A549 (cell line): ENCODE data around the gene PRKCE.

Source experiments
- EP300 ChIP-seq, 2 experiments: fragments of >200 bp; sonication (Bioruptor Twin); formaldehyde crosslinking; IDR thresholded peaks; 2 replicates in 1 of 2; 3 replicates in 1 of 2; pipeline ENCODE4 v1.6.1; 2016 to 2017
- MYC ChIP-seq: IDR thresholded peaks from 2 replicates; pipeline ENCODE4 v1.6.1; 2012; ENCODE audit warnings: mild to moderate bottlenecking, inconsistent platforms, low read length, improper control_type of control experiment, borderline replicate concordance
- POLR2A ChIP-seq: IDR thresholded peaks from 2 replicates; pipeline ENCODE4 v1.6.1; 2012; ENCODE audit warnings: mild to moderate bottlenecking, low read length
- TF ChIP-seq, protein P1 (sequence below): fragments of >200 bp; sonication (Bioruptor Twin); formaldehyde crosslinking; IDR thresholded peaks from 3 replicates; pipeline ENCODE4 v1.5.1; 2016
- TF ChIP-seq, protein P2 (sequence below): fragments of >200 bp; sonication (Bioruptor Twin); formaldehyde crosslinking; IDR thresholded peaks from 2 replicates; pipeline ENCODE4 v1.6.1; 2016

DNA sequence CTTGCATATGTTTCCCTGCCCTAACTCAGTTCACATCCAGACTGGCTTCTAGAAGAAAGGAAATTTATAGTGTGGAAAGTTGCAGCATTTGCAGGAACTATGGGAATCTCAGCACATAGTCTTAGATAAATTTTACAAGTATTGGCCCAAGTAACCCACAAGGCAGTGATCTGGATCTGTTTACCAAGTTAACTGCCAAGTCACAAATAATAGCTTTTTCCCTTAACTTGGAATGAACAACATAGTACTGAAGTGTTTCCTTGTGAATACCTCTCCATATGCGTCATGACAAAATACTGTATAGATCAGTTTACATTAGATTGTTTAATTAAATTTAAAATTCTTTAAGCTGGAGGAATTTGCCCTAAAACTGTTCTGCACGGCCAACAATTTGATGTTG, 390.0 kb downstream of the PRKCE start:
- TF ChIP-seq, protein P1, sequence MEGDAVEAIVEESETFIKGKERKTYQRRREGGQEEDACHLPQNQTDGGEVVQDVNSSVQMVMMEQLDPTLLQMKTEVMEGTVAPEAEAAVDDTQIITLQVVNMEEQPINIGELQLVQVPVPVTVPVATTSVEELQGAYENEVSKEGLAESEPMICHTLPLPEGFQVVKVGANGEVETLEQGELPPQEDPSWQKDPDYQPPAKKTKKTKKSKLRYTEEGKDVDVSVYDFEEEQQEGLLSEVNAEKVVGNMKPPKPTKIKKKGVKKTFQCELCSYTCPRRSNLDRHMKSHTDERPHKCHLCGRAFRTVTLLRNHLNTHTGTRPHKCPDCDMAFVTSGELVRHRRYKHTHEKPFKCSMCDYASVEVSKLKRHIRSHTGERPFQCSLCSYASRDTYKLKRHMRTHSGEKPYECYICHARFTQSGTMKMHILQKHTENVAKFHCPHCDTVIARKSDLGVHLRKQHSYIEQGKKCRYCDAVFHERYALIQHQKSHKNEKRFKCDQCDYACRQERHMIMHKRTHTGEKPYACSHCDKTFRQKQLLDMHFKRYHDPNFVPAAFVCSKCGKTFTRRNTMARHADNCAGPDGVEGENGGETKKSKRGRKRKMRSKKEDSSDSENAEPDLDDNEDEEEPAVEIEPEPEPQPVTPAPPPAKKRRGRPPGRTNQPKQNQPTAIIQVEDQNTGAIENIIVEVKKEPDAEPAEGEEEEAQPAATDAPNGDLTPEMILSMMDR: no peak
- TF ChIP-seq, protein P2, sequence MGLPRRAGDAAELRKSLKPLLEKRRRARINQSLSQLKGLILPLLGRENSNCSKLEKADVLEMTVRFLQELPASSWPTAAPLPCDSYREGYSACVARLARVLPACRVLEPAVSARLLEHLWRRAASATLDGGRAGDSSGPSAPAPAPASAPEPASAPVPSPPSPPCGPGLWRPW: no peak
- no peak for TF ChIP-seq MYC
- TF ChIP-seq EP300 (IDR thresholded peaks at IDR 0.05): no peak
- no peak for TF ChIP-seq POLR2A
